Stimulated activated CD4-positive, alpha-beta T cell treated with anti-CD3 and anti-CD28 coated beads, Interleukin-1b, Interleukin-23, amount 100 ng/mL, for 4 hours (primary cell): ENCODE measurements around the gene SF3A2.

Source experiments
- DNase-seq, 2 donors: peaks; one replicate each; pipeline ENCODE4 v3.0.0-alpha.2; 2020; ENCODE audit warnings: low read depth in 2 of 2

The SF3A2 gene

GRCh38 chr19:2226840-2227360, 9.7 kb upstream of the SF3A2 start:
- DNase-seq, result no peak

DNA sequence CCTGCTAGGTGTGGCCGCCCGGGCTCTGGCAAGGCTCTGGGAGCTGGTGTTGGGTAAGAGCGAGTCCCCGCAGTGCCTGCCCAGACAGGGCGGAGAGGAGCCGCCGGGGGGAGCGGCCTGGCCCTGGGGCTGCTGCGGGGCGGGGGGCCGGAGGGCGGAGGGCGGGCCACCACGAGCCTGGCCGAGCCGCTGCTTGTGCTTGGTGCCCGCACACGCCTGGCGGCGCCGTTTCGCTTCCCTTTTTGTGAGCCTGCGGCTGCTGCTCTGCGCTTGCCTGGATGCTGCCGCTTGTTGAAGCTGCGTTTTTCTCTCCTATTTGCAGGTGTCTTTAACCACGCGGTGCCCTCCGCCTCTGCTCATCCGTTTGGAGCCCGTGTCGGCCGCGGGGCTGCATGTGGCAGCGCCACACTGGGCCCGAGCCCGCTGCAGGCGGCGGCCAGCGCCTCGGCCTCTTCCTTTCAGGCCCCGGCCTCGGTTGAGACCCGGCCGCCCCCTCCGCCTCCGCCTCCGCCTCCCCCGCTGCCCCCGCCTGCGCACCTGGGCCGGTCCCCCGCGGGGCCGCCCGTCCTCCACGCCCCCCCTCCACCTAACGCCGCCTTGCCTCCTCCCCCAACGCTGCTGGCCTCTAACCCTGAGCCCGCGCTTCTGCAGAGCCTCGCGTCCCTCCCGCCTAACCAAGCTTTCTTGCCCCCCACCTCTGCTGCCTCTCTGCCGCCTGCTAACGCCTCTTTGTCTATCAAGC, 9.0 kb upstream of the SF3A2 start:
- DNase-seq, result no peak

DNA sequence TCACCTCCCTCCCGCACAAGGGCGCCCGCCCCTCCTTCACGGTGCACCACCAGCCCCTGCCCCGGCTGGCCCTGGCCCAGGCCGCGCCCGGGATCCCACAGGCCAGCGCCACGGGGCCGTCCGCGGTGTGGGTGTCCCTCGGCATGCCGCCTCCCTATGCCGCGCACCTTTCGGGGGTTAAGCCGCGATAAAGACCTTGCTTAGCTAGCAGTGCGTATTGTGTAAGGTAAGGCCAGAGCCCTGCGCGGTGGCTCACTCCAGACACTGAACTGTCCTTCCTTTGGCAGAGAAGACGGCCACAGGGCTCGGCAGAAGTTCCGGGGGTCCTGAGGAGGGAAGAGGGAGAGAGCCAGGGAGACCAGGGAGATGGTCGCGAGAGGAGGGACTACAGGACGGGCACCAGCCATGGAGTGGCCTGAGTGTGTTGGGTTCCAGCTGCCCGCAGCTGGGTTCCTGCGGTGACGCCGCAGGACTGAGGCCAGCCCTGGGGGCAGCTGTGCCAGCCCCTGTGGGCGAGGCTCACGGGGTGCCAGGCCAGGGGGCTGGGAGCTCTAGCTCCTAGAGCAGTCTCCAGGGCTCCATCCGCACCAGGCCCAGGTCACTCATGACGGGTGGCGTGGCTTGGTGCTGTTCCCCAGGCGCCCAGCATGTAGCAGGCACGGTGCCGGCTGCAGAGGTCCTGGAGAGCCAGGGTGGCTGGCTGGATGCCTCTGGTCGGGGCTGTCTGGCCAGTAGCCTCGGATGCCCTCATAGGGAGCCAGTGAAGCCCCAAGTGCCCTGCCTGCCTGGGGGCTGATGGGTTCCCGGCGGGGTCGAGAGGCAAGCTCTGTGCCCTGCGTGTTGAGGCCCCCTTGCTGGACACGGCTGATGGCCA, 8.2 kb upstream of the SF3A2 start:
- DNase-seq, result no peak

DNA sequence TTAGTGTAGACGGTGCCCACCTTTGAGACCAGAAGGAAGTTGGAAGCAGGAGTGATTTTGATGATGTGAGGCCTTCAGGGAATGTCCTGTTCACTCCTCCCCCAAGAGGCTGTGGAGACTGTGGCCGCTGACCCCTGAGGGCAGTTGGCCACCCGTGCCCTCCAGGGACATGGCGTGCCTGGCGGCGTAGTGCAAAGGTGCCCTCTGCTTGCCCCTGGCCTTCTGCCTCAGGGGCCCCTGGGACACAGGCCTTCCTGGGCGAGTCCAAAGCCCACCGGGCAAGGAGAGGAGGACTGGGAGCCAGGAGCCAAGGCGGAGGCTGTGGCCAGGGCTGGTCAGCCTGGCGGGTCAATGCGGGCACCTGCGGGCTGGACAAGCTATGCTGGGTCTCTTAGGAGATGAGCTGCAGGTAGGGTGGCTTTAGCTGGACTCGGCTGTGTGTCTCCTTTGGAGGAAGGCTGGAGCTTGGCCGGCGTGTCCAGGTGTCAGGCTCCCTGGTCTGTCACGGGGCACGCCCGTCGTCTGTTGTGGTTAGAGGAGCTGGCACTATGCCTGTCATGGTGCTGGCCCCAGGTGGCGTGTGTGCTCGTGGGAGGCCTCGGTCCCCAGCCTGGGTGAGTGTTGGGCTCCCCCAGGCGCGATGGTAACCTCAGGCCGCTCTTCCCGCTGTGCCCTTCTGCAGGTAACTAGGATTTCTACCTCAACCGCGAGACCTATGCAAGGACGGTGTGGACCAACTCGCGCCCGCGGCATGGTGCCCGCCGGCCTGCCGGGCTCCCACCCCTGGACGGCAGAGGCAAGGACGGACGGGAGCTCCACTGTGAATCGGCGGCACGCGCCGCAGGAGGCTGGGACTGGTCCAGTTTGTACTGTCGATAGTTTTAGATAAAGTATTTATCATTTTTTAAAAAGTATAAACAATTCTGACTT, 7.3 kb upstream of the SF3A2 start:
- DNase-seq, result no peak

GRCh38 chr19:2230033-2230531, 6.5 kb upstream of the SF3A2 start:
- no peak for DNase-seq

DNA sequence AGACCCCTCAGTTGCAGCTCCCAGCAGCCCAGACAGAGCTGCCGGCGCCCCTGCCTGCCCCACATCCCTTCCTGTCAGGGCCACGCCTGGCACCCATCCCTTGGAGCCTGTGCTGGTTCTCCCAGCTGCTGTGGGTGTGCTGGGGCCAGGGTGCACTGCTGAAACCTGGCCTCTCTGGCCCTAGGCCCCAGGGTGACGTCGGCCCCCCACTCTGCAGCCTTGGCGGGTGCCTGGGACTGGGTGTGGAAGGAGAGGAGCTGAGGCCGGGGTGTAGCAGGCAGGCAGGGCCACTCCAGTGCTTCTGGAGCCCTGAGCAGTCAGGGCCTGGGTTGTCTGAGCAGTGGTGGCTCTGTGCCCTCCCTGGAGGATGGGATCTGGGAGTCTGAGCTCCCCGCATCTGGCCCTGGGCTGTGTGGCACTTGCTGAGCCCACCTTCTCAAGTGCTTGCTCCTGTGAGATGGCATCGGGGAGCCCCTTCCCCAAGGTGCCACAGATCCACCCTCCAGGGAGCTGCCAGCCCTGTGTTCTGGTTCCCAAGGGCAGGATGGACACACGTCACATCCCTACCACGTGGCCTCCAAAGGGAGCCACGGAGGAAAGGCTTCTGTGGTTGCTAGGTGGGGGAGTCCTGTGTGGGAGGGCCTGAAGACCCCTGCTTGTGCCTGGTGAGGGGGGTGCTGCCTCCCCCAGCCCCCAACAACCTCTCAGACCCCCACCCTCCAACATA, 5.7 kb upstream of the SF3A2 start:
- DNase-seq, result no peak

DNA sequence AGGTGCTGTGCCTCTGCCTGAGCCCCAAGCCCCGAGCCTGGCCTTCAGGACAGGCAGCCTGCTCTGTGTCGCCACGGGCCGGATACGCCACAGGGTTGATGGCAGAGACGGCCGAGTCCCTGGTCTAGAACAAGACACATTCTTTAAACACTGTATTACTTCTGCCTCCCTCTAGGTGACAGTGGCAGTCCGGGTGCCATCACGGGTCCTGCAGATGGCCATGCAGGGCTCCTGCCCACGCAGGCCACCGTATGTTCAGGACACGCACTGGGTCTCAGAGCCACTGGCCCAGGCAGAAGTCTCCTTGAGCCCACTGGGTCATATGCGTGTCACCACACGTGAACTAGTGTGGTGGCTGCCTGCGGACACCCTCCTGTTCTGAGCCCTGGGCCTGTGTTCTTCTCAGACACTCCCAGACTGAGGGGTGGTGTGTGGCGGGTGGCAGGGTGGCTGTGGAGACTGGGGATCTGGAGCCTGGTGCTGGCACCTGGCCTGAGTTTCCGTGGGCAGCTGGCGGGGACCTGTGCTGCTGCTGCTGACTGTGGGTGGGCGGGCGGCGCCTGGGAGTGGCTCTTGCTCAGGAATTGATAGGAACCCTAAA, 4.9 kb upstream of the SF3A2 start:
- DNase-seq, result no peak

- no peak for DNase-seq
Measured at GRCh38 chr19:2232286-2233151, 4.1 kb upstream of the SF3A2 start.

GRCh38 chr19:2233601-2234280, 2.9 kb upstream of the SF3A2 start:
- DNase-seq, result no peak

- DNase-seq, result no peak
Measured at GRCh38 chr19:2234996-2235380, 1.6 kb upstream of the SF3A2 start.

GRCh38 chr19:2235381-2236063, 1.1 kb upstream of the SF3A2 start:
- DNase-seq, result no peak

- DNase-seq, result no peak
Measured at GRCh38 chr19:2236064-2236313, 635 bp upstream of the SF3A2 start.

DNA sequence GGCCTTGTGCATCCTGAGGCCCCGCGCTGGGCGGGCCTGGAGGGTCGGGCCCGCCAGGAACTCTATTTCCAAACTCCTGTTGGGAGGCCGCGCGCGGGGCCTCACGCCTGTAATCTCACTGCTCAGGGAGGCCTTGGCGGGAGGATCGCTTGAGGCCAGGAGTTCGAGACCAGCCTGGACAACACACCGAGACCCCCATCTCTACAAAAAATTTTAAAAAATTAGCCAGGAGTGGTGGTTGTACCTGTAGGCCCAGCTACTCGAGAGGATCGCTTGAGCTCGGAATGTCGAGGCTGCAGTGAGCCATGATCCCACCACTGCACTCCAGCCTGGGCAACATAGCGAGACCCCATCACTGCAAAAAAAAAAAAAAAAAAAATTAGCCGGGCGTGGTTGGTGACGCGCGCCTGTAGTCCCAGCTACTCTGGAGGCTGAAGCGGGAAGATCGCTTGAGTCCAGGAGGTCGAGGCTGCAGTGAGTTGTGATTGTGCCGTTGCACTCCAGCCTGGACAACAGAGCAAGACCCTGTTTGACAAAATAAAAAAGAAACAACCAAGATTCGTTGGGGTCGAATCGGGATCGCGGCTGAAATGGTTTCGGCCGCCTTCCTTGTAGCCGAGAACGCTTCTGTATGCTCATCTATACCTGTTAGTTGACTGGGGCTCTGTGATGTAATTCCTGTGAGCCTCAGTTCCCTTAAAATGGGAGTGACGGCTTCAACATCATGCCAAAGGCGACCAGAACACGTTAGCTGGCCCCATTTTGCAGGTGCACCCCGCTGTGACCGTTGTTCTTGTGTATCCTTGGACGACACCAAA, 636 bp downstream of the SF3A2 start:
- DNase-seq, result no peak

- DNase-seq, result no peak
Measured at GRCh38 chr19:2237869-2238153, 1.2 kb downstream of the SF3A2 start.

- DNase-seq, result no peak
Measured at GRCh38 chr19:2239173-2239572, 2.5 kb downstream of the SF3A2 start.

- DNase-seq, result no peak
Measured at GRCh38 chr19:2239771-2240770, 3.4 kb downstream of the SF3A2 start.
